Measurements from ENCODE around the gene BLM.

DNA sequence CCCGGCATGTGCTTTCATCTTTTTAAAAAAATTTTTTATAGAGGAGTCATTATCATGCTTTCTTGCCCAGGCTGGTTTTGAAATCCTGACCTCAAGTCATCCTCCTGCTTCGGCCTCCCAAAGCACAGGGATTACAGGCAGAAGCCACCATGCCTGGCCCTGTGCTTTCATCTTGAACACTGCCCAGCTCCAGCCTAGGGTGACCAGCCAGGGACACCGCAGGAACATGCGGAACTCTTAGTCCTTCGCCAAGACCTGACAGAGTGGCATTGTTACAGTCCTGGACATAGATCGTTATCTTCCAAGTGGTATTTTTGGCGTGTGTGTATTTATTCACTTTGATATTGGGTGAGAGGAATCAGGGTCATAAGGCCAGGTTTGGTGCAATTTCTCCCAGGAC, 143.3 kb downstream of the BLM start:
- TF ChIP-seq, protein P1, sequence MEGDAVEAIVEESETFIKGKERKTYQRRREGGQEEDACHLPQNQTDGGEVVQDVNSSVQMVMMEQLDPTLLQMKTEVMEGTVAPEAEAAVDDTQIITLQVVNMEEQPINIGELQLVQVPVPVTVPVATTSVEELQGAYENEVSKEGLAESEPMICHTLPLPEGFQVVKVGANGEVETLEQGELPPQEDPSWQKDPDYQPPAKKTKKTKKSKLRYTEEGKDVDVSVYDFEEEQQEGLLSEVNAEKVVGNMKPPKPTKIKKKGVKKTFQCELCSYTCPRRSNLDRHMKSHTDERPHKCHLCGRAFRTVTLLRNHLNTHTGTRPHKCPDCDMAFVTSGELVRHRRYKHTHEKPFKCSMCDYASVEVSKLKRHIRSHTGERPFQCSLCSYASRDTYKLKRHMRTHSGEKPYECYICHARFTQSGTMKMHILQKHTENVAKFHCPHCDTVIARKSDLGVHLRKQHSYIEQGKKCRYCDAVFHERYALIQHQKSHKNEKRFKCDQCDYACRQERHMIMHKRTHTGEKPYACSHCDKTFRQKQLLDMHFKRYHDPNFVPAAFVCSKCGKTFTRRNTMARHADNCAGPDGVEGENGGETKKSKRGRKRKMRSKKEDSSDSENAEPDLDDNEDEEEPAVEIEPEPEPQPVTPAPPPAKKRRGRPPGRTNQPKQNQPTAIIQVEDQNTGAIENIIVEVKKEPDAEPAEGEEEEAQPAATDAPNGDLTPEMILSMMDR (optimal IDR thresholded peaks at IDR 0.05 in 1 of 3, IDR thresholded peaks at IDR 0.05 in 1 of 3, conservative IDR thresholded peaks at IDR 0.05 in 1 of 3; ENCODE audit: extremely low read depth in 1 of 3, insufficient read depth in 2 of 3, low read length in 3 of 3), result no peak
- TF ChIP-seq EZH2 (IDR thresholded peaks at IDR 0.05; ENCODE audit: low read length), result no peak

All from keratinocyte (primary cell).